ENCODE results near the gene SYT7.

- no peak for TF ChIP-seq CTCF (IDR thresholded peaks at IDR 0.05)
- no peak for TF ChIP-seq CEBPB (IDR thresholded peaks at IDR 0.05)
- TF ChIP-seq JUN (IDR thresholded peaks at IDR 0.05), result no peak
- no peak for TF ChIP-seq JUNB (IDR thresholded peaks at IDR 0.05)
- TF ChIP-seq RAD21 (conservative IDR thresholded peaks at IDR 0.05 in 1 of 2, IDR thresholded peaks at IDR 0.05 in 1 of 2), result no peak
- no peak for TF ChIP-seq PBX3 (IDR thresholded peaks at IDR 0.05)
- no peak for TF ChIP-seq NR3C1 (IDR thresholded peaks at IDR 0.05)
Measured at GRCh38 chr11:61555051-61555969, 25.6 kb downstream of the SYT7 start.
